GM11168 (cell line): ENCODE data around the gene ABHD6.
"Not testable (repeated sequence)": the region's sequence is repeated elsewhere in the genome, so short reads cannot be mapped to it uniquely, and the experiment has no call there.

Source experiments
- in situ Hi-C: fragments of 300-500 bp; cut with MboI; formaldehyde crosslinking; loops from one replicate; pipeline ENCODE4 v1.12.0; 2022; ENCODE audit warnings: low sequenced_read_pairs; ENCODE audit not compliant: unreplicated experiment

The ABHD6 gene

DNA sequence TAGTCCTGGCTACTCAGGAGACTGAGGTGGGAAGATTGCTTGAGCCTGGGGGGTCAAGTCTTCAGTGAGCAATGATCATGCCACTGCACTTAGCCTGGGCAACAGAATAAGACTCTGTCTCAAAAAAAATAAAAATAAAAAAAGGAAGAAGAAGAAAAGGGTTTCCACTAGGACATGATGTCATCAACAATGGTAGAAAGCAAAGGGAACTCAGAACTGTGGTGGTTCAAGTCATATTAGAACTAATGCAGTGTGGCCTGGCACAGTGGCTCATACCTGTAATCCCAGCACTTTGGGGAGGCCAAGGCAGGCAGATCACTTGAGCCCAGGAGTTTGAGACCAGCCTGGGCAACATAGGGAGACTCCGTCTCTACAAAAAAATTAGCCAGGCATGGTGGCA lies 30.0 kb downstream of the ABHD6 start:
- in situ Hi-C loops, result not testable (repeated sequence)

DNA sequence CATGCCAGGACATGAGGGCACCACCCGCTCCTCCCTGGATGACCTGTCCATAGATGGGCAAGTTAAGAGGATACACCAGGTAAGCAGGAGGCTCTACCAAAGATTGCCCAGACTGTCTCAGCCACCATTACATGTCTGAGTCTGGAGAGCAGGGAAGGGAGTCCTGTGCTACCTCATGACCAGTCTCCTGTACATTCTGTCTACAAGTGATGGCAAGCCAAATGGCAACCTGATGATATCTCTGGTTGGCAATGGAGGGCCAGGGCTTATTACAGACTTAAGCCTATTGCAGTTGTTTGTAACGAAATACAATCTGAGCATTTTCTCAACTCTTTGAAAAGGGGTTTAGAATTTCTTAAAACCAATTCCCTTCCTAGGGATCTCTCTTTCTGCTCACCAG lies 31.8 kb downstream of the ABHD6 start:
- in situ Hi-C loops, result no loop called here

DNA sequence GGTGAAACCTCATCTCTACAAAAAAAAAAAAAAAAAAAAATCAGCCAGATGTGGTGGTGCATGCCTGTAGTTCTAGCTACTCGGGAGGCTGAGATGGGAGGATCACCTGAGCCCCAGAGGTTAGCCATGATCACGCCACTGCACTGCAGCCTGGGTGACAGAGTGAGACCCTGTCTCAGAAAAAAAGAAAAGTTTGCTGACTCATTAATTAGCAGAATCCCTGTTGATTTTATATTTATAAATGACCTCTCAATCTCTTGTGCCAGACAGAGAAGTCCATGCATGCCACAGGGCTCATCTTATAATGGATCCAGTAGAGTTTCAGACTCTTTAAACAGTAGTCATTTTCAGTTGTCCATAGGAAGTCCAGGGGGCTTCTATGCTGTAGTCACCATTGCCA lies 32.9 kb downstream of the ABHD6 start:
- in situ Hi-C loops, result no loop called here

DNA sequence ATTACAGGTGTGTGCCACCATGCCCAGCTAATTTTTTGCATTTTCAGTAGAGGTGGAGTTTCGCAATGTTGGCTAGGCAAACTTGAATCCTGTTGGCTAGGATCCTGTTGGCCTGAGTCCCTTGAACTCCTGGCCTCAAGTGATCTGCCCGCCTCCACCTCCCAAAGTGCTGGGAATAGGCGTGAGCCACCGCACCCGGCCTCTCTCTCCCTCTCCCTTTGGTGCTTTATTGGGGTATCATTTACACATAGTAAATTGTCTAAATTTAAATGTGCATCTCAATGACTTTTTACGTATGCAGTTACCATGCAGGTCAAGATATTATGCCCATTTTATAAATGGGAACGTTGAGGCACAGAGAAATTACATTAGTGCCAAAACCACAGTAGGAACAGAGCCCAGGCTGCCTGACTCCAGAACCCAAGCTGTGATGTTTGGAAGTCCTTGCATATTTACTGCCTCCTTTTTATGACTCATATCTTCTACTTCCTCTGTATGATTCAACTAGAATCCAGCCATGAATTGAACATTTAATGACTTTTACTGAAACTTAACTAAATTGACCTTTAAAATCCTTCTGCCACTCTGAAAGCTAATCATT lies 34.4 kb downstream of the ABHD6 start:
- in situ Hi-C loops, result no loop called here

DNA sequence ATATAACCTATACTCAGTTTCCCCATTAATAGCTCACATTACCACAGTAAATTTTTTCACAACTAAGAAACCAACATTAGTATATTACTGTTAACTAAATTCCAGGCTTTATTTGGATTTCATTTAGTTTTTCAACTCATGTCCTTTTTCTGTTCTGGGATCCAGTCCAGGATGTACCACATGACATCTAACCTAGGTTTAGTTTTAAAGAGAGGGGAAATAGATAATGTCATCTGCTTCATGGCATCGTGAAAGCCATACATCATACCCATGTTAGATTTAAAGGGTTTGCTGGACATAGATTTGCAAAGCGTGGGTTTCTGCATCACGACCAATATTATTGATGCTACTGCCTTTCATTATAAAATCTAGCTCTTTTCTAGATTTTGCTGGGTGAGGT lies 35.3 kb downstream of the ABHD6 start:
- in situ Hi-C loops, result no loop called here

DNA sequence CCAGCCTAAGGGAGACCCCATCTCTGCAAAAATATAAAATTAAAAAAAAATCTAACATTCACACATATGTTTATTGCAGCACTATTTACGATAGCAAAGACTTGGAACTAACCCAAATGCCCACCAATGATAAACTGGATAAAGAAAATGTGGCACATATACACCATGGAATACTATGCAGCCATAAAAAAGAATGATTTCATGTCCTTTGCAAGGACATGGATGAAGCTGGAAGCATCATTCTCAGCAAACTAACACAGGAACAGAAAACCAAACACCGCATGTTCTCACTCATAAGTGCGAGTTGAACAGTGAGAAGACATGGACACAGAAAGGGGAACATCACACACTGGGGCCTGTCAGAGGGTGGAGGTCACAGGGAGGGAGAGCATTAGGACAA lies 35.8 kb downstream of the ABHD6 start:
- in situ Hi-C loops, result not testable (repeated sequence)

DNA sequence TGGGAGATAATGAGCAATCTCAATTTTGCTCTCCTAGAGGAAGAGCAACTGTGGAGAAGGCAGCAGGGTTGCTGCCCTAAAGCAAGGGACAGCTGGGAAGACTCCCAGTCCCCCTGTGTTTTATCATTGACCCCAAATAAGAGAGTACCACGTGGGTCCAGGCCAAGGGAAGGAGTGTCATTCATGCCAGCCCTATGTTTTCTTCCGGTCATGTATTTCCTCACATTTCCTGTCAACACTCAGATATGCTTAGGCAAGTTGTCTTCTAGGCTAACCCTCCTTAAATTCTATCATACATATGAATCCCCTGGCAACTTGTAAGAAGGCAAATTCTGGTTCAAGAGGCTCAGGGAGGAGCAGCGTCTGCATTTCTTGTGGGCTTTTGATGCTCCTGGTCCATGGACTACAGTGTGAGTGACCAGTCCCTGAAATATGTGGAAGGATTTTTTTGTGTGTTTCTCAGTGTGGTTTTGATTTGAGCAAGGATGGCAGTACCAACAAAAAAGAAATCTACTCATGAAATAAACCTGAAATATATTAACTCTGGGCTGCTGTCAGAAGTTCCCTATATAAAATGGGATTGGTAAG lies 36.5 kb downstream of the ABHD6 start:
- in situ Hi-C loops, result no loop called here

DNA sequence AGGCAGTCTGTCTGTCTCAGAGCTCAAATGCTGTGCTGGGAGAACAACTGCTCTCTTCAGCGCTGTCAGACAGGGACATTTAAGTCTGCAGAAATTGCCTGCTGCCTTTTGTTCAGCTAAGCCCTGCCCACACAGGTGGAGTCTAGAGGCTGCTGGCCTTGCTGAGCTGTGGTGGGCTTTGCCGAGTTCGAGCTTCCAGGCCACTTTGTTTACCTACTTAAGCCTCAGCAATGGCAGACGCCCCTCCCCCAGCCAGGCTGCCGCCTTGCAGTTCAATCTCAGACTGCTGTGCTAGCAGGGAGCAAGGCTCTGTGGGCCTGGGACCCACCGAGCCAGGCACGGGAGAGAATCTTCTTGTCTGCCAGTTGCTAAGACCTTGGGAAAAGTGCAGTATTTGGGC lies 43.5 kb downstream of the ABHD6 start:
- in situ Hi-C loops, result no loop called here

DNA sequence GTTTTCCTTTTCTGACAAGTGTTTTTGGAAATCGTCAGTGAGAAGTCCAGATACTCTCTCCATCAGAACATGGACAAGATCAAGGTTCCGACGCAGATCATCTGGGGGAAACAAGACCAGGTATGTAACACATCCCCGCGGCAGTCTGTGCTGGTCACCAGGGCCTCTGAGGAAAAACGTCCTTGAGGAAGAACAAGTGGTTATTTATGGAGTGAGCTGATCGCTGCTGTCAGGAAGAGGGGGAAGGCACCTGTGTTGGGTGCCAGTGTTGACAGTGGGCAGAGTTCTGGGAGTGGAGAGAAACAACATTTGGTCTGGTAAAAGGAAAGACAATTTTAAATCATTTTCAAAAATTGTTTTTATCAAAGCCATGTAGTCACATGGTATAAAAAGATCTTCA lies 47.7 kb downstream of the ABHD6 start:
- in situ Hi-C loops, result no loop called here

DNA sequence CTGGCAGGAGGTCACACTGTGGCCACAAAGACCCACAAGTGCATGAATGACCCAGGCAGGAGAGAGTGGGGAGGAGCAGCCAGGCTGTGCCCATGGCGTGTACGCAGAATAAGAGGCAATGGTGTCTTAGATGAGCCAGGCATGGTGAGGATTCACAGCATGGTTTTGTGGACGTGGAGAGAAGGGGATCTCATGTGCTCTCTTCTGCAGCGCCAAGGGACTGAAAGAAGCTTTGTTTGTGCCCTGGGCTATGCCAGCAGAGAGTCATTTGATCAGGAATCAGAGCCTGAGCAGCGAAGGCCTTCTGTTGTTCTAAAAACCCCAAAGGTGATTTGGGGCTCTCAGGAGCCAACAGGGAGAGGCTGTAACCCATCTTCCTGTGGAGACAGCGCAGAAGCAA lies 49.8 kb downstream of the ABHD6 start:
- in situ Hi-C loops, result no loop called here

DNA sequence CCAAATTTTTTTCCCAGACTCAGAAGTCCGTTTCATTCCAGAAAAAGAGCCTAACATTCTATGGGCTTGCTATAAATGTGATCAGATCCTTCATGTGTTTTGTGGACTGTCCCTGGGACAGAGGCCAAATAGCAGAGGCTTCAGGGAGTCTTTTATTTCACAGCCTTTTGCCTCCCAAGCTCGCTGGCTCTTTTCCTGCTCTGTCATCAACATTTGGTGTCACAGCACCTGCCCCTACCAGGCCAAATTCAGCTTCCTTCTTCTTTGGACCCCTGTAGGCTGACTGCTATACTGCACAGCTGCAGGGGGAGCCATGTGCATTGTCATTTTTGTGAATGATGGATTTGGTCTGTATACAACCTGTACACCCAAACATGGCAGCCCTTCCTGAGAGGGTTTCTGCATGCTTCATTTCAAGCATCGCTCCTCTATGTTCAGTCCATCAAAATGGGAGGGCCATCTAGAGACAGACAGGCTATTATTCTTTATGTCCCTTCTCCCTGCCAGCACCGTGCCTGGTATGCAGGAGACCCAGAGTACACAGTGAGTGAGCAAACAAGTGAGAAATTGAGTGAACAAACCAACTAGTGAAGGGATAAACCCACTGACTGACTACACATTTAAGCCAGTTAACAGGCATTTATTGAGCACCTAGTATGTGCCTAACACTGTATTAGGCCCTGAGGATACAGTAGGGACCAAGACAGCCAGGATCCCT lies 50.6 kb downstream of the ABHD6 start:
- in situ Hi-C loops, result no loop called here

DNA sequence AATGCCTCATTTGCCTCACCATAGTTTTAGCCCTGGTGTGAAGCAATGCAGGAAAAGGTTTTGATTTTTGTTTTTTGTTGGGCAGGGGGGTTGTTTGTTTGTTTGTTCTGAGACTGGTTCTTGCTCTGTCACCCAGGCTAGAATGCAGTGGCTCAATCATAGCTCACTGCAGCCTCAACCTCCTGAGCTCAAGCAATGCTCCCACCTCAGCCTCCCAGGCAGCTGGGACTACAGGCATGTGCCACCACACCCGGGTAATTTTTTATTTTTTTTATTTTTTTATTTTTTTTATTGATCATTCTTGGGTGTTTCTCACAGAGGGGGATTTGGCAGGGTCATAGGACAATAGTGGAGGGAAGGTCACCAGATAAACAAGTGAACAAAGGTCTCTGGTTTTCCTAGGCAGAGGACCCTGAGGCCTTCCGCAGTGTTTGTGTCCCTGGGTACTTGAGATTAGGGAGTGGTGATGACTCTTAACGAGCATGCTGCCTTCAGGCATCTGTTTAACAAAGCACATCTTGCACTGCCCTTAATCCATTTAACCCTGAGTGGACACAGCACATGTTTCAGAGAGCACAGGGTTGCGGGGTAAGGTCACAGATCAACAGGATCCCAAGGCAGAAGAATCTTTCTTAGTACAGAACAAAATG lies 51.5 kb downstream of the ABHD6 start:
- in situ Hi-C loops, result not testable (repeated sequence)

DNA sequence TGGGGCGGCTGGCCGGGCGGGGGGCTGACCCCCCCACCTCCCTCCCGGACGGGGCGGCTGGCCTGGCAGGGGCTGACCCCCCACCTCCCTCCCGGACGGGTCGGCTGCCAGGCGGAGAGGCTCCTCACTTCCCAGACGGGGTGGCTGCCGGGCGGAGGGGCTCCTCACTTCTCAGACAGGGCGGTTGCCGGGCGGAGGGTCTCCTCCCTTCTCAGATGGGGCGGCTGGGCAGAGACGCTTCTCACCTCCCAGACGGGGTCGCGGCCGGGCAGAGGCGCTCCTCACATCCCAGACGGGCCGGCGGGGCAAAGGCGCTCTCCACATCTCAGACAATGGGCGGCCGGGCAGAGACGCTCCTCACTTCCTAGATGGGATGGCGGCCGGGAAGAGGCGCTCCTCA lies 52.9 kb downstream of the ABHD6 start:
- in situ Hi-C loops, result not testable (repeated sequence)

DNA sequence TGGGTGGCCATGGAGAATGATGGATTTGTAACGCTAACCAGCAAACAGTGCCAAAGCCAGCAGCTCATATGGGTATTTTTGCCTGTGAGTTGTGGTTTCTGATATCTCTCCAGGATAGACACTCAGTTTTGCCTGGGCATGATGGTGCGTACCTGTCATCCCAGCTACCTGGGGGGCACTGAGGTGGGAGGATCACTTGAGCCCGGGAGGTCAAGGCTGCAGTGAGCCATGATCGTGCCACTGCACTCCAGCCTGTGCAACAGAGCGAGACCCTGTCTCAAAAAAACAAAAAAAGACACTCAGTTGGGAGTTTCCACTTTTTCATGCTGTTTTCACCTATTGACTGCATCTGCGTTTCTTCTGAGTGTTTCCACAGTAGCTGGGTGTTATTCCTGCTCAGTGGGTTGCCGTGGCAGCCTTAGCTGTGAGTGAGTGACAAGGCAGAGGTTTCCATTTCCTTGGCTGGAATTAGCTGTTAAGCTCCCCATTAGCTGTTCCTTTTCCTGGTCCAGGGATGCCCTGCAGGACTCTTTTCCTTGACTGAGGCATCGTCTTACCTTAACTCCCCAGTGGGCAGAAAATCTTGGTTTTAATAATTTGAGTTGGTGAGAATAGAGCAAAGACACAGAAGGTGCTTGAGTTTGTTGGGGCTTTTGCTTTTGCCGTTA lies 54.2 kb downstream of the ABHD6 start:
- in situ Hi-C loops, result no loop called here

DNA sequence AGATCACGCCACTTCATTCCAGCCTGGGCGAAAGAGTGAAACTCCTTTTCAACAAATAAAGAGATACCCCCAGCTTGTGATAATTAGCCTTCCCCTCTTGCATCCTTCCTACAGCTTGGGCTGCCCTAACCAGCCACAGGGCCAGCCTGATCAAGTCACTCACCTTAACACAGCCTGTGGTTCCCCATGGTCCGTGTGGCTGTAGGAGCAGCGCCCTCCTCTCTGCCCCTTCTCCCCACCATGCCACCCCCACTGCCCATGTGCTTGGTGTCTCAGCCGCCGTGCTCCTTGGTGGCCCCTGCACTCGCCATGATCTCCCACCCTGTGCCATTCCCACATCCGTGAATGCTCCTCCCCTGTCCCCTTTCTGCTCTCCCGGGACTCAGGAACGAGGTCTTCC lies 55.3 kb downstream of the ABHD6 start:
- in situ Hi-C loops, result no loop called here

DNA sequence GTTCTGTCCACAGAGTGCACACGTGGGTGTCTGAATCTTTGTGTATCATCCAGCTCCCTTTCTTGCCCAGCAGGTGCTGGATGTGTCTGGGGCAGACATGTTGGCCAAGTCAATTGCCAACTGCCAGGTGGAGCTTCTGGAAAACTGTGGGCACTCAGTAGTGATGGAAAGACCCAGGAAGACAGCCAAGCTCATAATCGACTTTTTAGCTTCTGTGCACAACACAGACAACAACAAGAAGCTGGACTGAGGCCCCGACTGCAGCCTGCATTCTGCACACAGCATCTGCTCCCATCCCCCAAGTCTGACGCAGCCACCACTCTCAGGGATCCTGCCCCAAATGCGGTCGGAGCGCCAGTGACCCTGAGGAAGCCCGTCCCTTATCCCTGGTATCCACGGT lies 55.9 kb downstream of the ABHD6 start:
- in situ Hi-C loops, result no loop called here

DNA sequence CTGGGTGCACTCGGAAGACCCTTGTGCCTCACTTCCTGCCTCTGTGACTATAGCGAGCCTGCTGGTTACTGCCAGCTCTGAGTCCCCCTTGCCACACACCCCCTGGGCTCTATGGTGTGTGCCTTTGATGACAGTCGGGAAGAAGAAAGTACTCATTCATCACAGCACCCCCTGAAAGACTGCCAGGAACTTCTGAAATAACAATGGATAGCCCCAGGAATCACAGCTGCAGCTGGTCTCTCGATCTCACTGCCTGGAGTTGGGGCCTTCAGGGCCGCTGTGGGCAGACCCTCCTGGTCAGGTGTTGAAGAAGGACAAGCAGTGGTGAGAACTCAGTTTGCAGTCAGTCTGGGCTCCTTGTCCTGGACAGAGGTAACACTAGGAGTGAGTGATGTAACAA lies 58.7 kb downstream of the ABHD6 start:
- in situ Hi-C loops, result no loop called here

DNA sequence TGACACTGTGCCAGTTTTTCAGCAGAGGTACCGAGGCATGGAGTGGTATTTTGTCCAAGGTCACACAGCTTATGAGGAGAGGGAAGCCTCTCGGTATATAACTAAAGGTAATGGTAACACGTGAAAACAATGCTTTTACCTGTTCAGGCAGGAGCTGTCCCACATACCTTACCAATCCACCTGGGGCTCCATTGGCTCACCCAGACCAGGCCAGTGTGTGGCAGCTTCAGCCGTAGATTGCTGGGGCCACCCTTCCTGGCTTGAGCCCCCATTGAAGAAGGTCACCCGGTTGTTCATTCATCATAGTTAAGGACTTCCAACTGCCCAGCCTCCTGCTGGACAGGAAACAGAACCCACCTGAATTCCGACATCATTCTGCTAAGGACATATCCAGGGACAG lies 59.3 kb downstream of the ABHD6 start:
- in situ Hi-C loops, result no loop called here

DNA sequence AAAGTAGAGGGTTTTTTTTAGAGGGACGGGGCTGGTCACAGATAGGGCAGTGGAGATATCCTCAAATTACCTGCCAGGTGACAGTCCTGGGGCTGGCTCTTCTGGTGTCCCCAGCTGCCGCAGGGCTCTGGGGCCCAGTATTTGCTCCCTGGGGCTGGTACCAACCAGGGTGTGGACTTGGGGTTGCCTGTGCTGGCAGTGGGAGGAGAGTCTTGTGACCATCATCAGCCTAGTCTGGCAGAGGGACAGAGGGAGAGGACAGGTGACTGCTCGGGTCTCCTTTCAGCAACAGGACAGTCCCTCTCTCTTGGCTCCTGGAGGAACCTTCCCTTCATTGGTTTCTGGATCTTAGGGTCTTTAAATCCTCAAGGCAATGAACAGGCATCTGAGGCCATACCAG lies 60.6 kb downstream of the ABHD6 start:
- in situ Hi-C loops, result no loop called here

DNA sequence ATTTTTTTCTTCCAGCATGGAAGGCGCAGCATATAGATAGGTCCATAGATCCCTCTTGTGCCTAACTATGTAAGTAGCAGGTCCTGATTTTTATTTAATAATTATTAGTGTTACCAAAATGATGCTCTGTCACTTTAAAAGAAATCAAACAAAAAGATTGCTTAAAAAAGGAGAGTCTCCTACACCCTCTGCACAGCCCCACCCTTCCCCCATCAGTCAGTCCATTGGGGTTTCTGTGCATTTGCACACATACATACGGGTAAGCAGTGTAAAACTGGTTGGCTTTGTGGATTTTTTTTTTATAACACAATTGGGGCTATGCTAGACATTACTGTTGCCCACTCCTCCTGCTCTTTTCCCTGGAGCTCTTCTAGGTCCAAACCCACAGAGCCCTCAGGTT lies 61.5 kb downstream of the ABHD6 start:
- in situ Hi-C loops, result no loop called here
